Lower leg skin (tissue), 4 donors: Measurements from ENCODE around the gene RASSF3. TPM values are rescaled to one million over a fixed set of nuclear protein-coding genes. Genes with fewer than 3 reads are reported as not detected.

ENCODE experiments used
- DNase-seq, 2 donors: peaks; one replicate each; pipeline ENCODE4 v3.0.0-alpha.2; 2019; ENCODE audit warnings: low spot score in 2 of 2
- H3K4me3 ChIP-seq: fragments of 200-600 bp; sonication (generic); 2 replicates; pipeline ENCODE4 v1.5.1; 2017; ENCODE audit warnings: mild to moderate bottlenecking, low read depth; ENCODE audit not compliant: poor library complexity, severe bottlenecking
- POLR2A ChIP-seq, 2 donors: fragments of 450-650 bp; IDR thresholded peaks; one replicate each; pipeline ENCODE4 v1.6.1; 2016 to 2017; ENCODE audit warnings: antibody characterized with exemption in 2 of 2, mild to moderate bottlenecking in 1 of 2, moderate library complexity in 1 of 2
- WGBS, 2 donors: methylation state at CpG; one replicate each; pipeline ENCODE4 v1.1.5; 2018; 5-methylcytosine and 5-hydroxymethylcytosine counted together
- intact Hi-C: fragments of 100-400 bp; cut with DNase I; formaldehyde crosslinking; loops from one replicate; pipeline ENCODE4 v1.15.0; 2023; ENCODE audit warnings: low total_unique reads
- total RNA-seq, 4 donors: library from RNA; depleted of rRNA; stranded (reverse); fragments of >200 nt; gene quantifications; one replicate each; pipeline ENCODE4 v1.1.0, GENCODE V29; 2016
- TF ChIP-seq, protein P1 (sequence below), 3 donors: fragments of 450-650 bp; IDR thresholded peaks; one replicate each; pipeline ENCODE4 v1.5.1; 2016; ENCODE audit warnings: antibody characterized with exemption in 3 of 3, mild to moderate bottlenecking in 3 of 3, moderate library complexity in 2 of 3

RASSF3 gene
- total RNA-seq, 4 donors from 2014 or later = 5.2 to 13.5 (median 7.8) TPM

DNA sequence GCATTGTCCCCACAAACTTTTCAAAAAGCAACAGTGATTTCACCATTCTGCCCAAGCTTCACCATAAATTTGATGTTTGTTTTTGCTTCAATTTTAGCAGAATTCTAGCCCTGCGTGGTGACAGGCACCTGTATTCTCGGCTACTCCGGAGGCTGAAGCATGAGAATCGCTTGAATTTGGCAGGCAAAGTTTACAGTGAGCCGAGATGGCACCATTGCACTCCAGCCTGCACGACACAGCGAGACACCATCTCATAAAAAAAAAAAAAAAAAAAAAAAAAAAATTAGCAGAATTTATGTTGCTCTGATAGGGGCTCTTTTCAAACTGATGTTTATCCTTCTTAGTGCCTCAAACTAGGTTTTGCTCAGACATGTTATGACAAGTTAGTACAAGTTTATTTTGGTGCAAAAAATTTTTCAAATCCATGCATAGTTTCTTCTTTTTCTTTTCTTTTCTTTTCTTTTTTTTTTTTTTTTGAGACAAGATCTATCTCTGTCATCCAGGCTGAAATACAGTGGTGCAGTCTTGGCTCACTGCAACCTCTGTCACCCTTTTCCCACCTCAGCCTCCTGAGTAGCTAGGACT, 24.3 kb downstream of the RASSF3 start:
- H3K4me3 ChIP-seq = no peak overlapping the region
- TF ChIP-seq, protein P1, sequence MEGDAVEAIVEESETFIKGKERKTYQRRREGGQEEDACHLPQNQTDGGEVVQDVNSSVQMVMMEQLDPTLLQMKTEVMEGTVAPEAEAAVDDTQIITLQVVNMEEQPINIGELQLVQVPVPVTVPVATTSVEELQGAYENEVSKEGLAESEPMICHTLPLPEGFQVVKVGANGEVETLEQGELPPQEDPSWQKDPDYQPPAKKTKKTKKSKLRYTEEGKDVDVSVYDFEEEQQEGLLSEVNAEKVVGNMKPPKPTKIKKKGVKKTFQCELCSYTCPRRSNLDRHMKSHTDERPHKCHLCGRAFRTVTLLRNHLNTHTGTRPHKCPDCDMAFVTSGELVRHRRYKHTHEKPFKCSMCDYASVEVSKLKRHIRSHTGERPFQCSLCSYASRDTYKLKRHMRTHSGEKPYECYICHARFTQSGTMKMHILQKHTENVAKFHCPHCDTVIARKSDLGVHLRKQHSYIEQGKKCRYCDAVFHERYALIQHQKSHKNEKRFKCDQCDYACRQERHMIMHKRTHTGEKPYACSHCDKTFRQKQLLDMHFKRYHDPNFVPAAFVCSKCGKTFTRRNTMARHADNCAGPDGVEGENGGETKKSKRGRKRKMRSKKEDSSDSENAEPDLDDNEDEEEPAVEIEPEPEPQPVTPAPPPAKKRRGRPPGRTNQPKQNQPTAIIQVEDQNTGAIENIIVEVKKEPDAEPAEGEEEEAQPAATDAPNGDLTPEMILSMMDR (IDR thresholded peaks at IDR 0.05) = no peak
- TF ChIP-seq POLR2A (IDR thresholded peaks at IDR 0.05) = no peak
- intact Hi-C loops = no loop called here
- WGBS, 2 donors = 89% methylated on average over 7 of the region's 7 CpGs
- no peak for DNase-seq

- TF ChIP-seq, protein P1 (IDR thresholded peaks at IDR 0.05) = no peak
- TF ChIP-seq POLR2A (IDR thresholded peaks at IDR 0.05) = no peak
- no peak for DNase-seq
- intact Hi-C loops = no loop called here
- 84 to 87% methylated on average over 5 of the region's 5 CpGs for WGBS, 2 donors
- no peak overlapping the region for H3K4me3 ChIP-seq
Measured at GRCh38 chr12:64635356-64635998, 25.2 kb downstream of the RASSF3 start.

DNA sequence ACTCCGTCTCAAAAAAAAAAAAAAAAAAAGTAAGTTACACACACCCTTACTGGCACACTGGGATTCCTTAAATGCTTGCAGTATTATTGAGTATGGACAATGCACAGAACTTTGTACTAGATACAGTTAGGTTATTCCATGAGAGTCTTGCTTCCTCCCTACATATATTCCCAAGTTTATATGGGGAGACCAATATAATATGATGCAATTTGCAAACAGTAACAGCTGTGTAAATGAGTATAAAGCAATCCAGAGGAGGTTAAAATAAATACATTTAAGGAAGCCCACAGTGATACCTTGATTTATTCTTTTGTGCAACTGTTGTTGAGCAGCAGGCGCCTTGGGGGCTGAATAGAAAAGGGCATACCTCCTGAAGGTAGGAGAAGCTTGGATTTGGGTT, 26.6 kb downstream of the RASSF3 start:
- intact Hi-C loops = no loop called here
- H3K4me3 ChIP-seq = no peak overlapping the region
- no peak for DNase-seq
- WGBS, 2 donors = 82 to 95% methylated on average over 2 of the region's 2 CpGs
- TF ChIP-seq, protein P1 (IDR thresholded peaks at IDR 0.05) = no peak

GRCh38 chr12:64639466-64639865, 29.2 kb downstream of the RASSF3 start:
- intact Hi-C loops = no loop called here
- no peak for DNase-seq
- no peak for TF ChIP-seq POLR2A (IDR thresholded peaks at IDR 0.05)
- TF ChIP-seq, protein P1 (IDR thresholded peaks at IDR 0.05) = no peak
- WGBS, 2 donors = 63 to 71% methylated on average over 1 of the region's 1 CpG
- H3K4me3 ChIP-seq = no peak overlapping the region

DNA sequence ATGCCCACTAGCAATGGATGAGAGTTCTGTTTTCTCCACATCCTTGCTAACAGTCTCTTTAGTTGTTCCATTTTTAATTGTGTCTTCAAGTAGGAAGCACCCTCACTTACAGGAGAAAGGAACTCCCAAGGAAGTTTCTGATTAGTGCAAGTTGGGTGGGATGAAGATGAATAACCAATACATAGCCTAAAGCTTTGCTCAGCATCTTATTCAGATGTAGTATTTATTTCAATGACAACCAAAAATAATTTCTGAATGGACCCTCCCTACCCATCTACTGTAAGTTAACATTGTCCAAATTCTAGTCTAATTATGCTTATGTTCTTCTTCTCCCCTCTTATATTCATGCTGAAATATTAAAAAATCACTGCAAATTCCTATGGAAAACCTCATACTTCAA, 36.0 kb downstream of the RASSF3 start:
- no peak overlapping the region for H3K4me3 ChIP-seq
- intact Hi-C loops = no loop called here
- DNase-seq = no peak
- no peak for TF ChIP-seq POLR2A (IDR thresholded peaks at IDR 0.05)
- TF ChIP-seq, protein P1 (IDR thresholded peaks at IDR 0.05) = no peak

- TF ChIP-seq, protein P1 (IDR thresholded peaks at IDR 0.05) = no peak
- intact Hi-C loops = no loop called here
- no peak for DNase-seq
- 89% methylated on average over 6 of the region's 6 CpGs for WGBS, 2 donors
- no peak overlapping the region for H3K4me3 ChIP-seq
Measured at GRCh38 chr12:64649487-64649886, 39.2 kb downstream of the RASSF3 start.
